Kidney tubule cell (primary cell): Measurements from ENCODE around the gene VANGL2.

Experiments
- DNase-seq: peaks from one replicate; pipeline ENCODE4 v3.0.0-alpha.2; 2018; ENCODE audit warnings: low spot score

The VANGL2 gene

DNA sequence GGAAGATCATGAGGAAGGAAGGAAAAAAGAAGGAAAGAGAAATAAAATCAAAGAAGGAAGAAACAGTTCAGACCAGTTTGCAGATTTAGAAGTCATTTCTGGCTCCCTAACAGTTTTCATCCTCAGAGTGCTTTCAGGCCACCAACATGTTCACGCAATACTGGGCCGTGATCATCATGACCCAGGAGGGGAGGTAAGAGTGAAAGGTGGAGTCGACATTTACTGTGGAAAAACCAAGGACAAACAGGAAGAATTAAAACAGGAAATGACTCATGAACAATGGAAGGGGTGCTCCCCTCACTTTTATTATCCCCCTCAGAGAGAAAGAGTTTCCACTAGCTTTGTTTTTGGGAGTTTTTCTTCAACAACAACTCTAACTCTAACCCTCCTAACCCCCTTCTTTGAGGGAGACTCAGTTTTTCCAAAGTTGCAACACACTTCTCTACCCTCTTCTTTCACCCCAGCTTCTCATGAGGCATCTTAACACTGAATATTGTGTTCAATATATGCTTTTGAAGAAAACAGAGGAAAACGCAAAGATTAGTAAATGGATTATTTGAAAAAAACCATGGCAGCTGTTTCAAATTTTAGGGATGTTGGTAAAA, 60.4 kb downstream of the VANGL2 start:
- no peak for DNase-seq

DNA sequence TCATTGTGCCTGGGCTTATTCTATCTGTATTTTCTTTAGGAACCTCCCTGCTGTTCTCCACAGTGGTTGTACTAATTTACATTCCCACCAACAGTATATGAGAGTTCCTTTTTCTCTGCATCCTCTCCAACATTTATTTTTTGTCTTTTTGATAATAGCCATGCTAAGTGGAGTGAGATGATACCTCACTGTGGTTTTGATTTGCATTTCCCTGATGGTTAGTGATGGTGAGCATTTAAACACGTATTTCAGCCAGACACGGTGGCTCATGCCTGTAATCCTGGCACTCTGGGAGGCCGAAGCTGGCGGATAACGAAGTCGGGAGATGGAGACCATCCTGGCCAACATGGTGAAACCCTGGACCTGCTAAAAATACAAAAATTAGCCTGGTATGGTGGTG, 64.8 kb downstream of the VANGL2 start:
- DNase-seq: no peak

DNA sequence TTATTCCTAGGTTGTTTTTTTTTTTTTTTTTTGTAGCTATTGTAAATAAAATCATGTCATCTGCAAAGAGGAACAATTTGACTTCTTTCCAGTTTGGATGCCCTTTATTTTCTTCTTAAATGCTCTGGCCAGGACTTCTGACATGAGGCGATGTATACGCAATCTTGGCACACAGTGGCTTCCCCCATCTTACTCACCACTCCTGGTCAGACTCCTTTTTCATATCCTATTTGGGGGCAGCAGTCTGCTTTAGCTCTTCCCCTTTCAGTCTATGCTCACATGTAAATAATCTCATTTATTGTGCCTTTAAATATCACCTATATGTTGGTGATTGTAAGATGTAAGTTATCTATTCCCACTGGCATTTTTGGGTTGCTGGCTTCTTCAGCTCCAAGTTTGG, 66.6 kb downstream of the VANGL2 start:
- no peak for DNase-seq

DNA sequence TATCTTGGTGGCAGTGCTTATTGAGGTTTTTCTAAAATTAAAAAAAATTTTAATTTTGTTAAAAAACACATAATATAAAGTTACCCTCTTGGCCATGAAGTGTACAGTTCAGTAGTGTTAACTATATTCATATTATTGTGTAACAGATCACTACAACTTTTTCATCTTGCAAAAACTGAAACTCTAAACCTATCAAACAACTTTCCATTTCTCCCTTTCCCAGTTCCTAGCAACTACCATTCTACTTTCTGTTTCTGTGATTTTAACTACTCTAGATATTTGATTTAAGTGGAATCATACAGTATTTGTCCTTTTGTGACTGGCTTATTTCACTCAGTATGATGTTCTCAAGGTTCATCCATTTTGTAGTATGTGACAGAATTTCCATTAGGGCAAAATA, 67.2 kb downstream of the VANGL2 start:
- DNase-seq: no peak

DNA sequence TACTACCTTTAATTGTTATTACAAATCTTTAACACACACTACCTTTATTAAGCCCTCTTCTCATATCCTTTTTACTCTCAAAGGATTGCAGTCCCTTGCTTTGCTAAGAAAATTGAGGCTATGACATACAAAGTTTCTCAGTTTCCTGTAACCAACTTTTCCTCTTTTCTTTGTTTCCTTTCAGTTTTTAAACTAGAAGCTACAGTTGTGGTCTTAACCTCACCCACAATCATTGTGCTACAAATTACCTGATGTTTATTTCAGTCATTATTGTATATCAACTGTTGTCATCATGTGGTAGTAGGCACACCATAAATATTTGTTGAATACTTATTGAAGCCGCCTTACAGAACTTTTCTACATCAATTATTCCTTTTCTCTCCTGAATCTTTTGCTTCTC, 70.9 kb downstream of the VANGL2 start:
- DNase-seq: no peak

DNA sequence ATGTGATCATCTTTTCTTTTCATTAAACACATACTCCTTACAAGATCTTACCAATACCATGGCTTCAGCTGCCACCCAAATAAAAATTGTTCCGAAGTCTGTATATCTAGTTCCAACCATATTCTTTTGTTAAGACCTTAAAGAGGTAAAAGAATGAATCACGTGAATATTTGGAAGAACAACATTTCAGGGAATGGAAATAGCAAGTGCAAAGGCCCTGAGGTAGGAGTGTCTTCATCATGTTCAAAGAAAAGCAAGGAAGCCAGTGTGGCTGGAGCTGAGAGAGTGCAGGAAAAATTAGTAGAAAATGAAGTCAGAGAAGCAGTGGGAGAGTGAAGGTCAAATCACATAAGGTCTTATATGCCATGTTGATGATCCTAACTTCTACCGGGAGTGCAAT, 71.7 kb downstream of the VANGL2 start:
- no peak for DNase-seq

DNA sequence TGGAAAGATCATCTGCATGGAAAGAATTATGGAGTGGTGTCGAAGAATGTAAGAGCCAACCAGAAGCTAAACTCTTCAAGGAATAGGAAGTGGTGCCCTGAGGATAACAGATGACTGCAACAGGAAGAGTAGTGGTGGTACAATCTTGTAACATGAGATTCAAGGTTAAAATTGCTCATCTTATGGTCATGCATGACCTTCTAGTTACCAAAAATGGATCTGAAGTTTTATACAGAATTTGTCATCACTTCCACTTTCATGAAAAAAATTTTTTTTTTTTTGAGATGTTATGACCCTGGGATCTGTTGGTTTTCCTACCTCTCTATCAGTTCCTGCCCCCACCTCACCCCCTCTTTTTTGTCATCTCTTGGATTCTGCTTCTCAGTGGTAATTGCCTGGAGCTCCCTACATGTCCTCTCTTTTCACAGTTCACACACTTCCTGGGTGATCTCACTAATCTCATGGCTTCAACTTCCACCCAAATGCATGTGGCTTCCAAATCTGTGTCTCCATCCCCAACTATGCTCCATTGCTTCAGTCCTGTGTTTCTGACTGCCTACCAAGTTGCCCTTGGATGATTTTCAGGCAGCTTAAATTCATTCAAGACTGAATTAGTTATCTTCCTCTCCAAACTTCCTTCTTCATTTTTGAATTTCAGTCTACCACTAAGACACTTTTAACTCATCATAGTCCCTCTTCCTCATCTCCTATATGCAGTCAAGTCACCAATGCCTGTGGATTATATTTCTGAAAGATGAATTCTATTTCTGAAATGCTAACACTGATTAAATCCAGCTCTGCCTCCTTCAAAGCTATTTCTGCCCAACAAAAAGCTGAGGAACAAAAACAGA, 74.3 kb downstream of the VANGL2 start:
- no peak for DNase-seq
